MG63 (cell line): Measurements from ENCODE around the gene ZNF23. TPM values are rescaled to one million over a fixed set of nuclear protein-coding genes. Genes with fewer than 3 reads are reported as not detected.

Experiments used
- DNase-seq: peaks from one replicate; pipeline ENCODE4 v3.0.0-alpha.2; 2020
- H3K27me3 ChIP-seq: fragments of 250-450 bp; sonication (Bioruptor Pico); 2 replicates; pipeline ENCODE4 v1.5.1; 2020; ENCODE audit warnings: mild to moderate bottlenecking, moderate library complexity
- H3K36me3 ChIP-seq: fragments of 250-450 bp; sonication (Bioruptor Pico); 2 replicates; pipeline ENCODE4 v1.5.1; 2020; ENCODE audit warnings: mild to moderate bottlenecking, moderate library complexity
- H3K4me3 ChIP-seq: fragments of 250-450 bp; sonication (Bioruptor Pico); 2 replicates; pipeline ENCODE4 v1.5.1; 2020; ENCODE audit warnings: mild to moderate bottlenecking, moderate library complexity
- H3K9me3 ChIP-seq: fragments of 250-450 bp; sonication (Bioruptor Pico); 2 replicates; pipeline ENCODE4 v1.5.1; 2020; ENCODE audit warnings: mild to moderate bottlenecking, moderate library complexity
- total RNA-seq: library from RNA; depleted of rRNA; stranded (reverse); fragments of >200 nt; shearing (Covaris generic); gene quantifications from 2 replicates; pipeline ENCODE4 v1.2.3, GENCODE V29; 2014; ENCODE audit warnings: low replicate concordance

Gene ZNF23
- total RNA-seq, 1 experiment from 2014 or later, result 3.6 TPM

- DNase-seq, result no peak
These were observed 20.5 kb downstream of the ZNF23 start for GRCh38 chr16:71441348-71442050.

GRCh38 chr16:71440669-71441347 lies 21.2 kb downstream of the ZNF23 start:
- H3K4me3 ChIP-seq, result no peak overlapping the region

More at GRCh38 chr16:71441348-71442050, 20.5 kb downstream of the ZNF23 start:
- H3K9me3 ChIP-seq, result no peaks in the 10 kb centered on the region
- H3K27me3 ChIP-seq, result no peaks in the 10 kb centered on the region
- no peaks in the 10 kb centered on the region for H3K36me3 ChIP-seq
- no peak overlapping the region for H3K4me3 ChIP-seq

GRCh38 chr16:71439523-71439922 lies 22.5 kb downstream of the ZNF23 start:
- Histone ChIP-seq H3K4me3 (no peak overlapping the region), H3K36me3 (no peaks in the 10 kb centered on the region), H3K27me3 (no peaks in the 10 kb centered on the region), H3K9me3 (no peaks in the 10 kb centered on the region)
- no peak for DNase-seq

More at GRCh38 chr16:71440669-71441347, 21.2 kb downstream of the ZNF23 start:
- Histone ChIP-seq H3K9me3 (no peaks in the 10 kb centered on the region), H3K36me3 (no peaks in the 10 kb centered on the region), H3K27me3 (no peaks in the 10 kb centered on the region)
- DNase-seq, result no peak

- no peaks in the 10 kb centered on the region for H3K9me3 ChIP-seq
- H3K4me3 ChIP-seq, result no peak overlapping the region
- no peak for DNase-seq
- no peaks in the 10 kb centered on the region for H3K36me3 ChIP-seq
- H3K27me3 ChIP-seq, result no peaks in the 10 kb centered on the region
These were observed 25.6 kb downstream of the ZNF23 start for GRCh38 chr16:71436473-71436872.

DNA sequence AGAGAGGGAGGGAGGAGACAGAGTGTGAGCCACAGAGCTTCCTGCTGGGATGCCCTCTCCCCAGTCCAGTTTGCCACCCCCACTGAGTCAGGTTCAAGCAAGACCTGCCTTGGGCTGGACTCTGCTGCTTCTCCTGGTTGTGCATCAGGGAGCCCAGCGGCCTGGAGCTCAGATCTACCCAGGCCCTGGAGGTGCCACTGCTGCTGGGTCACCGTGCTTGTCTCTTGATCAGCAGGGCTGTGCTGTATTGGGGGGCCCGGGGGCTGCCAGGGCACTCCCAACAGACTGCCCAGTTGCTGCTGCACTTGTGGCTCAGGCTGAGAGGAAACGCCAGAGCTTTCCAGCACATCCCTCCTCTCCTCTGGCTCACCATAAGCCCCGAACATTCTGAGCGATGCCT lies 29.1 kb downstream of the ZNF23 start:
- no peaks in the 10 kb centered on the region for H3K27me3 ChIP-seq
- no peaks in the 10 kb centered on the region for H3K9me3 ChIP-seq
- no peak overlapping the region for H3K4me3 ChIP-seq
- DNase-seq, result no peak
- H3K36me3 ChIP-seq, result no peaks in the 10 kb centered on the region

GRCh38 chr16:71431991-71432390 lies 30.1 kb downstream of the ZNF23 start:
- no peaks in the 10 kb centered on the region for H3K27me3 ChIP-seq
- no peak overlapping the region for H3K4me3 ChIP-seq
- no peak for DNase-seq
- H3K36me3 ChIP-seq, result no peaks in the 10 kb centered on the region
- H3K9me3 ChIP-seq, result no peaks in the 10 kb centered on the region

DNA sequence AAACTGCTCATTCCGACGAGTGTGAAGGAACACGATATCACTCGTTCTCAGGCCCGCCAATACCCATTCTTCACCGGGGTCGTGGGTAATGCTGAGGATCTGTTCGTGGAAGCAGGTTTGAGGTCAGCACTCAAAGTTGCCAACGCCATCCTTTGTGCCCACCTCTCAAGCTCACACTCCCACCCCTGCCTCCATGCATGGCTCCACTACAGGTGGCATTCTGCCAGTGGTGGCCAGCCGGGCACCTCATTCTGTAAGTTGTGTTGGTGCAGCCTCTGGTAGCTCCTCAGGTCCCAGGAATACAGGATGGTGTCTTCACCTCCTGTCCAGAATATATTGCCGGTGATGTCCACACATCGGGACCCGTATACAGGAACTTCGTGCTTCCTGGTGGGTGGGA lies 30.9 kb downstream of the ZNF23 start:
- no peaks in the 10 kb centered on the region for H3K9me3 ChIP-seq
- DNase-seq, result no peak
- no peaks in the 10 kb centered on the region for H3K36me3 ChIP-seq
- no peak overlapping the region for H3K4me3 ChIP-seq
- H3K27me3 ChIP-seq, result no peaks in the 10 kb centered on the region

GRCh38 chr16:71430744-71431143 lies 31.3 kb downstream of the ZNF23 start:
- no peaks in the 10 kb centered on the region for H3K36me3 ChIP-seq
- no peak overlapping the region for H3K4me3 ChIP-seq
- no peak for DNase-seq
- no peaks in the 10 kb centered on the region for H3K27me3 ChIP-seq
- H3K9me3 ChIP-seq, result no peaks in the 10 kb centered on the region

DNA sequence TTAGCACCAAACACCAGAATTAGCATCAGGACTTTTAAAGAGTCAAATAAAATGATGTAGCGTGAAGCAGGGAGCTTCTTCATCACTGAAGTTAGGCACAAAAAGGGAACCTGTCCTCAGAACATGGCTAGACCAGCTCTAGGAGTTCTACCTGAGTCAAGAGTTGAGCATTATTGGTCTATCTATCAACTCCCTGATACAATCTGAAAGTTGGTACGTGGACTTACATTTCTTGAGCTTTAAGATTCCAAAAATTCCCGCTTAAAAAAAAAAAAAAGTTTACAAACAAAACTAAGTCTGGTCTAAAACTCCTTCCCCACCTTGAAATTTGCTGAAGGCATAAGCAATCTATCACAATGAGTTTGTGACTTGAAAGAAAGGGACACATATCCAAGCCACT lies 32.5 kb downstream of the ZNF23 start:
- Histone ChIP-seq H3K27me3 (no peaks in the 10 kb centered on the region), H3K36me3 (no peaks in the 10 kb centered on the region), H3K4me3 (no peak overlapping the region), H3K9me3 (no peaks in the 10 kb centered on the region)
- DNase-seq, result no peak

DNA sequence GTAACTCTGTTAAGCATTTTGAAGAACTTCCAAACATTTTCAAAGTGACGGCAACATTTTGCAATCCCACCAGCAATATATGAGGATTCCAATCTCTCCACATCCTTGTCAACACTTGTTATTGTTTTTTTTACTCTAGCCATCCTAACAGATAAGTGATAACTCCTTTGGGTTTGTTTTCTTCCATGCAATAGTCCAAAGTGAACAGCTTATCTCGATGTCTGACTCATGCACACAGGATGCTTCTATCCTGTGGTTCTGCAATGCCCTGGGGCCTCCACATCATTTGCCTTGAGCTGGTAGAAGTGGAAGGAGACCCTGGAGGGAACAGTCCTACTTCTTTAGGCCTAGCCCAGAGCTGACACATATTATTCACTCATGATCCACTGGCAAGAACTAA lies 33.2 kb downstream of the ZNF23 start:
- Histone ChIP-seq H3K4me3 (no peak overlapping the region), H3K27me3 (no peaks in the 10 kb centered on the region), H3K36me3 (no peaks in the 10 kb centered on the region), H3K9me3 (no peaks in the 10 kb centered on the region)
- no peak for DNase-seq

DNA sequence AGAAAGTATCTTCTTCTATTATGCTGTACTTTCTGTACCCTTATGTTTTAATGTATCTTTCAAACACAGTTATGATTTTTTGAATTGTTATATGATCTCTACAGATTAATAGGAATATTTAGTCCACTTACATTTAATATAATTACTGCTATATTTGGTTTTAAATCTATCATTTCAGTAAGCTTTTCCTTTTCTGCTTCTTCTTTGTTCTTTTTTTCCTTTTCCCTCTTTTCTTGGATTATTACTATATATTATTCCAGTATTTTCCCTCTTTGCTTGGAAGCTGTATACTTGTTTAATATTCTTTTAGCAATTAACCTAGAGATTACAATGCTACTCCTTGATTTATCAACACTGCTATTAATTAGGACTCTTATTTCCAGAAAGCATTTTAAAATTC lies 33.7 kb downstream of the ZNF23 start:
- Histone ChIP-seq H3K27me3 (no peaks in the 10 kb centered on the region), H3K4me3 (no peak overlapping the region), H3K36me3 (no peaks in the 10 kb centered on the region), H3K9me3 (no peaks in the 10 kb centered on the region)
- no peak for DNase-seq

DNA sequence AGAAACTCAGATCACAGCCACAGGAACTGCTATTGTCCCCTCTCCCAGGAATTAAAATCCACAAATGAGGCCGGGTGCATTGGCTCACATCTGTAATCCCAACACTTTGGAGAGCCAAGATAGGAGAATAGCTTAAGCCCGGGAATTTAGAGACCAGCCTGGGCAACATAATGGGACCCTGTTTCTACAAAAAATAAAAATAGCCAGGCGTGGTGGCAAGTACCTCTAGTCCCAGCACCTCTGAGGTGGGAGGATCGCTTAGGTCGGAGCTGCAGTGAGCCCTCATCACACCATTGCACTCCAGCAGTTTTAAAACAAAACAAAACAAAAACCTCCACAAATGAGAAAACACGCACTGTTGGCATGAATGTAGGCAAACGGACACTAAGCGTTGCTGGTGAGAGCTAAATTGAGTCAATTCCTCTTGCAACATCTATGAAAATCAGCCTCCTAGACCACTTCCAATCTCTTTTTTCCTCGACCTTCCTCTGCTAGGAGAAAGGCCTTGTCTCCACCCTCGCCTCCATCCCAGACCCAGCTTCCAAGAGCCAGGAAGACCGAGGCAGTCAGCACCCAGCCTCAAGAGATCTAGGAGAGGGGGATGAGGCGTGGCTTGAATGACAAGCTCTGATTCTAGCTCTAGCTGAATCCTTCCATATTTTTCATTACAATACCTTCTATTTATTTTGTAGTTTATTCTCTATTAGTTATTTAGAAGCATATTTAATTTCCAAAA lies 35.0 kb downstream of the ZNF23 start:
- no peak overlapping the region for H3K4me3 ChIP-seq
- no peaks in the 10 kb centered on the region for H3K9me3 ChIP-seq

GRCh38 chr16:71426069-71426879 lies 35.8 kb downstream of the ZNF23 start:
- H3K9me3 ChIP-seq, result no peaks in the 10 kb centered on the region
- H3K27me3 ChIP-seq, result no peaks in the 10 kb centered on the region
- DNase-seq, result peak; percentile 69
- peak overlapping the region; percentile 22; the same call in 1 of the 2 replicates for H3K4me3 ChIP-seq
- no peaks in the 10 kb centered on the region for H3K36me3 ChIP-seq

More for the DNA sequence above, 35.0 kb downstream of the ZNF23 start:
- Histone ChIP-seq H3K27me3 (no peaks in the 10 kb centered on the region), H3K36me3 (no peaks in the 10 kb centered on the region)
- no peak for DNase-seq

GRCh38 chr16:71425746-71426068 lies 36.3 kb downstream of the ZNF23 start:
- H3K9me3 ChIP-seq, result no peaks in the 10 kb centered on the region
- H3K27me3 ChIP-seq, result no peaks in the 10 kb centered on the region
- H3K36me3 ChIP-seq, result no peaks in the 10 kb centered on the region
- DNase-seq, result no peak
- no peak overlapping the region for H3K4me3 ChIP-seq

- Histone ChIP-seq H3K9me3 (no peaks in the 10 kb centered on the region), H3K4me3 (no peak overlapping the region), H3K36me3 (no peaks in the 10 kb centered on the region), H3K27me3 (no peaks in the 10 kb centered on the region)
- no peak for DNase-seq
These were observed 37.4 kb downstream of the ZNF23 start for GRCh38 chr16:71424626-71425025.

DNA sequence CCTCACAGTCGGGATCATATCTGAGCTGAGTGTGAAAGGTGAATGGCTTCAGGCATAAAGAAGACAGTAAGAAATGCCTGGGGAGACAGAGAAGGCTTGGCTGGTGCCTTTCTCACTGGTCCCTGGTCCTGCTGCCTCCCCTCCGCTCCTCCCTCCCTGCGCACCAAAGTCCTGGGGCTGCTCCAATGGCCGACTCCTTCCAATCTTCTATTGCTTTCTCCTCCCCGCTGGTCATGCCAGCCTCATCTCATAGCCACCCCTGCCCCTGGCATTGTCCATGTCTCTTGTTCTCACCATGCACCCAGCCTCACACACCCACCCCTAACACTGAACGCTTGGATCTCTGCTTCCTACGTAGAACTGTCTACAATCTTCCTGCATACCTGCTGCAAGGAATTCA lies 38.2 kb downstream of the ZNF23 start:
- Histone ChIP-seq H3K27me3 (no peaks in the 10 kb centered on the region), H3K36me3 (no peaks in the 10 kb centered on the region), H3K9me3 (no peaks in the 10 kb centered on the region), H3K4me3 (no peak overlapping the region)
- DNase-seq, result no peak

DNA sequence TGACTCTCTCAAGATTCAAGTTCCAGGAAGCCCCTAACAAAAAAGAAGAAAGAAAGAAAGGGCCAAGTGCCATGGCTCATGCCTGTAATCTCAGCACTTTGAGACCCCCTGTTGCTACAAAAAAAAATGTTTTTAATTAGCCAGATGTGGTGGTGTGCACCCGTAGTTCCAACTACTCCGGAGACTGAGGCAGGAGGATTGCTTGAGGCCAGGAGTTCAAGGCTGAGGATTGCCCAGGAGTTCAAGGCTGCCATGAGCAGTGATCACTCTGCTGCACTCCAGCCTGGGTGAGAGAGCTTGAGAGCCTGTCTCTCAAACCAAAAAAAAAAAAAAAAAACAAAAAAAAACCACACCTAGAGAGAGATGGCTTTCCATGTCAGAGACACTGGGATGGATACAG lies 39.0 kb downstream of the ZNF23 start:
- no peaks in the 10 kb centered on the region for H3K9me3 ChIP-seq
- DNase-seq, result no peak
- no peaks in the 10 kb centered on the region for H3K27me3 ChIP-seq
- H3K36me3 ChIP-seq, result no peaks in the 10 kb centered on the region
- no peak overlapping the region for H3K4me3 ChIP-seq
